Measurements from ENCODE around the gene SERINC2. TPM values are rescaled to one million over a fixed set of nuclear protein-coding genes. Genes with fewer than 3 reads are reported as not detected.
"Not testable (repeated sequence)": the region's sequence is repeated elsewhere in the genome, so short reads cannot be mapped to it uniquely, and the experiment has no call there.

The SERINC2 gene
- total RNA-seq, 3 donors from 2014 or later: 0.13 to 0.35 (median 0.18) TPM

DNA sequence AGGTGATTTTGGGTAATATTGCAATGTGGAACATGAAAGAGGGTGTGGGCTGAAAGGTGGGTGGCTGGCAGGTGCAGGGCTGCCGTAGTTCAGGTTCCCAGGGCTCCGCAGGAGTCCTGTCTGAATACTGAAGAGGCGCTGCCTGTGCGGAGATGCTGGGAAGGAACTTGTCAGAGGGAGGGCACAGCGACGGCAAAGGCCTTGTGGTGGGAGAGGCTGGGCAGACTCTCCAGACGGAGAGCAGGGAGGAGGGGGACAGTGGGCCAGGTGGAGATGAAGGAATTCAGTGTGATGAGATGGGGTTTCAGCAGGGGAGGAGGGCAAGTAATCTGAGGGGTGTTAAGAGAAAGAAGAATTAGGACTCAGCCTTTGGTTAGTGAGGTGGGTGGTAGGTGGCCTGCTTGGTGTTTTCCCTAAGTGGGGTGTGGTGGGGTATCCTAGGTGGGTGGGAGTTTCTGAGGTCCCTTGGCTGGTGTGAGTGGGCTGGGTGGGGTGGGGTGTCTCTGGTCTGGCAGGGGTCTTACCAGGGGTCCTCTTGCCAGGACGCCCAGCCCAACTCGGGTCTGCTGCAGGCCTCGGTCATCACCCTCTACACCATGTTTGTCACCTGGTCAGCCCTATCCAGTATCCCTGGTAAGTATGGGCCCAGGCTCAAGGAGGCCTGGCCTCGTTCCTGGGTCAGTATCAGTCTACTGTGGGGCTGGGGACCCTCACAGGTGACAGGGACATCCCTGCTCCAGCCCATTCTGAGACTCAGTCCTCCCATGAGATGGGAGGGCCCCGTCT is 15.6 kb downstream of the SERINC2 start:
- Mint-ChIP-seq H3K4me1 (ENCODE audit: low read depth) (no peaks in the 10 kb centered on the region), H3K4me3 (no peak overlapping the region), H3K27me3 (ENCODE audit: low read depth) (peaks cover 13% of the 10 kb centered on the region), H3K9me3 (no peaks in the 10 kb centered on the region), H3K36me3 (ENCODE audit: insufficient read depth) (no peaks in the 10 kb centered on the region)
- ATAC-seq (no peak), DNase-seq (no peak)

DNA sequence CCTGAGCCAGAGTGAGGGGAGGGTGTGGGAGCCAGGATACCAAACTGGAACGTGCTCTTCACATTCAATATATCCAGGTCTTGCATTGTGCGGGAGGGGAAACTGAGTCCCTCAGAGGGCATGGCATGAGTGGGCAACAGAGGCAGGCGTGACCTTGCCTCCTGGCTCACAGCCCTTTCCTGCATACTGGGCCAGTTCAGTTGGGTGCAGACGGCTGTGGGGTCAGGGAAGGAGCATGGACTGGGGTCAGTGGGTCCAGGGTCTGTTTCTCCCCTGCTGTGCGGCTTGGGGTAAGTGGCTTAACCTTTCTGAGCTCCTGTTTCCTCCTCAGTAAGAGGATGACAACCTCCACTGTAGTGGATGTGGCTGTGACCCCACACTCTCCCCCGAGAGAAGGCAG is 16.6 kb downstream of the SERINC2 start:
- Mint-ChIP-seq H3K36me3 (ENCODE audit: insufficient read depth) (no peaks in the 10 kb centered on the region), H3K9me3 (no peaks in the 10 kb centered on the region), H3K27me3 (ENCODE audit: low read depth) (peaks cover 5% of the 10 kb centered on the region), H3K4me3 (no peak overlapping the region), H3K4me1 (ENCODE audit: low read depth) (no peaks in the 10 kb centered on the region)
- ATAC-seq: no peak
- no peak for DNase-seq

DNA sequence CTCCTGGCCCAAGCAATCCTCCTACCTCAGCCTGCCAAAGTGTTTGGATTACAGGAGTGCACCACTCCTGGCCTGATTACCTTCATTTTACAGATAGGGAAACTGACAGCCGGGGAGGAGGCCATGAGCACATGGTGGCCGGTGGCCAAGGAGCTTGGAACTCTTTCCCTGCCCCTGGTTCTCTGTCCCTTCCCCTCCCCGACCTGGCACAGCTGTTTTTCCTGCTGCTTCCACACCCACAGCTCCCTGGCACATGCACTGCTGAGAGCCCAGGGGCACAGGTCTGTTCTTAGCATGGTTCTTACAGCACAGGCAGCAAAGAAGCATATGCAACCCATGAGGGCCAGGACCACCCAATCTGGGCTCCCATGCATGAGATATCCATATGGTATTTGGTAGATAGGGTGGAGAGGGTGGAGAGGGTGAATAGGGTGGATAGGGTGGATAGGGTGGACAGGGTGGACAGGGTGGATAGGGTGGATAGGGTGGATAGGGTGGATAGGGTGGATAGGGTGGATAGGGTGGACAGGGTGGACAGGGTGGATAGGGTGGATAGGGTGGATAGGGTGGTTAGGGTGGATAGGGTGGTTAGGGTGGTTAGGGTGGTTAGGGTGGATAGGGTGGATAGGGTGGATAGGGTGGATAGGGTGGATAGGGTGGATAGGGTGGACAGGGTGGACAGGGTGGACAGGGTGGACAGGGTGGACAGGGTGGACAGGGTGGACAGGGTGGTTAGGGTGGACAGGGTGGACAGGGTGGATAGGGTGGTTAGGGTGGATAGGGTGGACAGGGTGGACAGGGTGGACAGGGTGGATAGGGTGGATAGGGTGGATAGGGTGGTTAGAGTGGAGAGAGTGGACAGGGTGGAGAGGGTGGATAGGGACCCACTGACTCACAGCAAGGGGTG is 18.6 kb downstream of the SERINC2 start:
- DNase-seq; H3K36me3 Mint-ChIP-seq (ENCODE audit: insufficient read depth); H3K4me3 Mint-ChIP-seq; H3K27me3 Mint-ChIP-seq (ENCODE audit: low read depth); ATAC-seq; H3K4me1 Mint-ChIP-seq (ENCODE audit: low read depth); H3K9me3 Mint-ChIP-seq: not testable (repeated sequence)

DNA sequence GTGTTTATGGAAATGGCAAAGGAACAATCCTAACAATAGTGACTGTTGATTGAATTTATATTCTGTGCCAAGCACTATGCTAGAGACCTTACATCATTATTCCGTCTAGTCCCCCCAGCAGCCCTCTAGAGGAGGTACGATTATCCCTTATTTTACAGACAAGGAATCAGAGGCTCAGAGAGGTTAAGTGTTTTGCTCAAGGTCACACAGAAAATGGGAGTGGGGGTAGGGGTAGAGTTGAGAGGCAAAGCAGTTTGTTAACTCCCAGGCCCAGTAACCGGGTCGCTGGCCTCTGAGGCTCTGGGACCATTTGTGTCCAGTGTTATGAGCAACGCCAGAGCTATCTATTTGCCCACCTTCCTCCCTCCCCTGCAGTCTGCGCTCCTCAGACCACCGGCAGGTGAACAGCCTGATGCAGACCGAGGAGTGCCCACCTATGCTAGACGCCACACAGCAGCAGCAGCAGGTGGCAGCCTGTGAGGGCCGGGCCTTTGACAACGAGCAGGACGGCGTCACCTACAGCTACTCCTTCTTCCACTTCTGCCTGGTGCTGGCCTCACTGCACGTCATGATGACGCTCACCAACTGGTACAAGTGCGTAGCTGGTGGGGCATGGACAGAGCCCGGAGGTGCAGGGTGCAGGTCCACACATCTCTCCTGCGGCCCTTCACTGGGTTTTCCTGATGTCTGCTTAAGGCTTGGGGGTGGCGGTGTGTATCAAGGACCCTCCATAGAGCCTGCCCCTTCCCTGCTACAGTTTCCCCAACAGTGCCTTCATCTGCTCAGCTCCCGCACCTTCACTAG is 19.8 kb downstream of the SERINC2 start:
- peak in 1 of 2 donors; percentile 7 for ATAC-seq
- no peaks in the 10 kb centered on the region for H3K27me3 Mint-ChIP-seq (ENCODE audit: low read depth)
- DNase-seq: no peak
- no peak overlapping the region for H3K4me3 Mint-ChIP-seq
- H3K9me3 Mint-ChIP-seq: no peaks in the 10 kb centered on the region
- H3K4me1 Mint-ChIP-seq (ENCODE audit: low read depth): no peaks in the 10 kb centered on the region
- H3K36me3 Mint-ChIP-seq (ENCODE audit: insufficient read depth): no peaks in the 10 kb centered on the region

DNA sequence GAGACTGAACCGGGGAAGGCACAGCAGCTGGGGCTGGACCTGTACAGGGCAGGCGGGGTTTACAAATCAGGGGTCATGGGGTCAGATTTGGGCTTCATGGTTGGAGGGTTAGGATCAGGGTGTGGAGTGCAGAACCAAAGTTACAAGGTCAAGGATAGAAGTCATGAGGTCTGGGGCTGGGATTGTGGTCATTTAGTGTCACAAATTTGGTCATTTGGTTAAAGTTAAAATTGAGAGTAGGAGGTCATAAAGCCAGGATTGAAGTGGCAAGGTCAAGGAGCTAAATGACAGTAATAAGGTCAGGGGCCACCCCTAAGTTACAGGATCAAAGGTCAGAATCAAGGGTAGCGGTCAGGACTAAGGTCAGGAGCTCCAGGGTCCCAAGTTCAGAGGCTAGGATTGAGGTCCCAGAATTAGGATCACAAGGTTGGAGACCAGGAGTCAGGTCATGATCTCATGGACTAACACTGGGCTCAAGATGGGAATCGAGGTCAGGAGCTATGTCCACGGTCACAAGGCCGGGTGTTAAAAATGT is 20.4 kb downstream of the SERINC2 start:
- no peak for ATAC-seq
- H3K4me1 Mint-ChIP-seq (ENCODE audit: low read depth): no peaks in the 10 kb centered on the region
- no peaks in the 10 kb centered on the region for H3K27me3 Mint-ChIP-seq (ENCODE audit: low read depth)
- H3K36me3 Mint-ChIP-seq (ENCODE audit: insufficient read depth): no peaks in the 10 kb centered on the region
- no peak for DNase-seq
- H3K4me3 Mint-ChIP-seq: no peak overlapping the region
- H3K9me3 Mint-ChIP-seq: no peaks in the 10 kb centered on the region

DNA sequence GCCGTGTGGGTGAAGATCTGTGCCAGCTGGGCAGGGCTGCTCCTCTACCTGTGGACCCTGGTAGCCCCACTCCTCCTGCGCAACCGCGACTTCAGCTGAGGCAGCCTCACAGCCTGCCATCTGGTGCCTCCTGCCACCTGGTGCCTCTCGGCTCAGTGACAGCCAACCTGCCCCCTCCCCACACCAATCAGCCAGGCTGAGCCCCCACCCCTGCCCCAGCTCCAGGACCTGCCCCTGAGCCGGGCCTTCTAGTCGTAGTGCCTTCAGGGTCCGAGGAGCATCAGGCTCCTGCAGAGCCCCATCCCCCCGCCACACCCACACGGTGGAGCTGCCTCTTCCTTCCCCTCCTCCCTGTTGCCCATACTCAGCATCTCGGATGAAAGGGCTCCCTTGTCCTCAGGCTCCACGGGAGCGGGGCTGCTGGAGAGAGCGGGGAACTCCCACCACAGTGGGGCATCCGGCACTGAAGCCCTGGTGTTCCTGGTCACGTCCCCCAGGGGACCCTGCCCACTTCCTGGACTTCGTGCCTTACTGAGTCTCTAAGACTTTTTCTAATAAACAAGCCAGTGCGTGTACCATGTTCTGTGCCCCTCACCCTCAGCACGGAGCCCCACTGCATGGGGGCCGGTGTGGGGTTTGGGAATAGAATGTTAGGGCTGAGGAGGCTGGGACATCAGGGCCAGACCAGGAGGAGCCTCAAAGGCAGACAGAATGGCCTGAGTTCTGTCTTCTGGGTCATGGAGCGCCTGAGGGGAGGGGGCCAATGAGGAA is 21.3 kb downstream of the SERINC2 start:
- no peak overlapping the region for H3K4me3 Mint-ChIP-seq
- no peaks in the 10 kb centered on the region for H3K9me3 Mint-ChIP-seq
- ATAC-seq: no peak
- no peaks in the 10 kb centered on the region for H3K27me3 Mint-ChIP-seq (ENCODE audit: low read depth)
- DNase-seq: no peak
- no peaks in the 10 kb centered on the region for H3K36me3 Mint-ChIP-seq (ENCODE audit: insufficient read depth)
- no peaks in the 10 kb centered on the region for H3K4me1 Mint-ChIP-seq (ENCODE audit: low read depth)

DNA sequence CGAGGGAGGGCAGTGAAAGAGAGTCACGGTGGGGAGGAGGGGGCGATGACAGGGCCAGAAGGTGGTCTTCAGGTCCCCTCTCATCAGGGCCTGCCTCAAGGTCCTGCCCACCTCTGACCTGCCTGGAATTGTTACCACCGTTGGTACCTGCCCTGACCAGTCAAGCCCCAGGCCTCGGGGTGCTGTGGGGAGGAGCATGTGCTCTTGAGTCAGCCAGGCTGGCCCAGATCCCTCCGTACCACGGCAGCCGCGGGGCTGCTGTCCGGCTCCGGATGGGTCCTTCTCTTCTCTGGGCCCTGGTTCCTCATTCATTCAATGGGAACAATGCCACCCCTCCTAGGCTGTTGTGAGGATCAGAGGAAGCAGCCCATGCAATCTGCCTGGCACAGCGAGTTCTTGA is 22.0 kb downstream of the SERINC2 start:
- H3K4me3 Mint-ChIP-seq: no peak overlapping the region
- ATAC-seq (no peak), DNase-seq (no peak)
- H3K36me3 Mint-ChIP-seq (ENCODE audit: insufficient read depth): no peaks in the 10 kb centered on the region
- no peaks in the 10 kb centered on the region for H3K27me3 Mint-ChIP-seq (ENCODE audit: low read depth)
- H3K4me1 Mint-ChIP-seq (ENCODE audit: low read depth): no peaks in the 10 kb centered on the region
- H3K9me3 Mint-ChIP-seq: no peaks in the 10 kb centered on the region

DNA sequence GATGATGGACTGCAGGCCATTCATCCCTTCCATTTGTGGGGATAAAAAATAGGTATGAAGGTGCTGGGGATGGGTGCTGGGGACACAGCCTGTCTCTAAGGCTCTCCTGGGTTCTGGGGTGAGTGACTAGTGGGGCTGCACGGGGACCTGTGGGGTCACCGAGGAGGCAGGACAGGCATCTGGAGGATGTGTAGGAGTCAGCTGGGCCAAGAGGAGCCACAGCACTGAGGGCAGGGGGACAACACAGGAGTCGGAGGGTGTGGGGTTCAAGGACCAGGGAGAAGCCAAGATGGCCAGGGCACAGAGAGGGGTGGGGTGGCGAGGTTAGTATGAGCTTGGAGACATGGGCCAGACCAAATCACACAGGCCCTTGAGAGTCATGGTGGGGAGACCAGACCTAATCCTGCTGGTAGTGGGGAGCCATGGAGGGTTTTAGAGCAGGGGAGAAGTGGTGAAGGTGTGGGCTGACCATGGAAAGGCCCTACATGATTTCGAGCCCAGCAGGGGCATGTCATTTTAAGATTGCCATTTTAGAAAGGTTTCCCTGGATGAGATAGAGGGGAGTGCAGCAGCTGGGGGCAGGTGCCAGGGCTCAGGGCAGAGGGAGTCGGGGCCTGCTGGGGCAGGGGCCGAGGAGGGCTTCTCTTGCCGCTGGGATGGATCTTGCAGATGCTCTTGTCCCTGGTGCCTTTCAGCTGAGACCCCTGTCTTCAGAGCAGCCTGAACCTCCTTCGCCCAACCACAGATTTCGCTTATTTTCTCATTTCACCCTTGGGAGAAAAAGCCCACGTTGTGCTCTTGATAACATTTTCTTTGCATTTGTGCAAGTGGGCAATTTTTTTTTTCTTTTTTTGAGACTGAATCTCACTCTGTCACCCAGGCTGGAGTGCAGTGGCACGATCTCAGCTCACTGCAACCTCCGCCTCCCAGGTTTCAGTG is 22.7 kb downstream of the SERINC2 start:
- no peaks in the 10 kb centered on the region for H3K4me1 Mint-ChIP-seq (ENCODE audit: low read depth)
- H3K27me3 Mint-ChIP-seq (ENCODE audit: low read depth): no peaks in the 10 kb centered on the region
- DNase-seq (no peak), ATAC-seq (no peak)
- no peak overlapping the region for H3K4me3 Mint-ChIP-seq
- H3K9me3 Mint-ChIP-seq: no peaks in the 10 kb centered on the region
- no peaks in the 10 kb centered on the region for H3K36me3 Mint-ChIP-seq (ENCODE audit: insufficient read depth)

DNA sequence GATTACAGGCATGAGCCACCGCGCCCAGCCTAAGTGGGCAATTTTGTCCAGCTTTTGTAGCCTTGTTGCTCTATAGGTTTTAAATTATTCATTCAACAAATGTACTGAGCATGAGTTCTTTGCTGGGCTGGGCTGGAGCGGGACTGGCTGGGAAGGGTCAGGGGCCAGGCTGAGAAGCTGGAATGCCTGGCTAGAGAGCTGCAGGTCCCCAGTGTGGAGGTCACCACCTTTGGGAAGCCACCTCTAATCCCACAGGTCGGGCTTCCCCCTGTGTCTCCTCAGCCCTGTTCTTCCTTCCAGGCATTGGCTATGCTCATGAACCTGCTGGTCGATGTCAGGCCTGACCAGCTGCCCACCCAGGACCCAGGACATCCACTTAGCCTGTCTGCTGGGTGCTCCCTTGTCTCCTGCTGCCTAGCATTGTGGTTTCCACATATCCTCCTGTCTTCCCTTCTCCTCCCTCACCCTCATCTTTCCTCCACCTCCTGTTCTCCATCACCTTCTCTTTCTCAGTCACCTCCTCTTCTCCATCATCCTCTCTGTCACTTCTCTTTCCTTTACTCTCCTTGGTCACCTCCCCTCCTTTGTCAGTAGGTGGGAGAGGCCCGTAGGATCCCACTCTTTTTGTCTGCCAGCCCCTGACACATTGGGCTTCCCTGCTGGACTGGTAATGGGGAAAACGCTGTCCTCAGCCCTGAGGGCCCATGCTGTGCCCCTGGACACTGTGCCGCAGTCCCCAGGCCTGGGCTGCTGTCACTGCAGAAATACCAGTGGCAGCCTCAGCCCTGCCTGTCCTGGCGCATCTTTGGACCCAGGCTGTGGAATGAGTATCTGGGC is 23.8 kb downstream of the SERINC2 start:
- ATAC-seq: no peak

DNA sequence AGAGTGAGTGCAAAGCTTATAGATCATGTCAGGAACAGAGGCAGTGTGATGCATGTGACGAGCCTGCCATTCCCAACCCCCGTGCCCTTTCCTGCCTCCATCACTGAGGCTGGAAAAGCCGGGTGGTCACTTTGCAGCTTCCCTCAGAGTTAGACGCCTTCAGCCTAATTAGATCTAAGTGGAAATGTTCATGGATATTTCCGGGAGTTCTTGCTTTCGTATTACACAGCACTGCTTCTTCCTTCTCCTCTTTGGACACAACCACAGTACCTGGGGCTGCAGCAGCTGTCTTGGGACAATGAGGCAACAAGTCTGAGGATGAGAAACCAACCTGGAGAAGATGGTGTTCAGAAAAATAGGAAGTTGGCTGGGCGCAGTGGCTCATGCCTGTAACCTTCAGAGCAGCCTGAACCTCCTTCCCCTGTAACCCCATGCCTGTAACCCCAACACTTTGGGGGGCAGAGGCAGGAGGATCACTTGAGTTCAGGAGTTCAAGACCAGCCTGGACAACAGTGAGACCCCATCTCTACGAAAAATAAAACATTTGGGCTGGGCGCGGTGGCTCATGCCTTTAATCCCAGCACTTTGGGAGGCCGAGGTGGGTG is 24.5 kb downstream of the SERINC2 start:
- no peak for DNase-seq
- H3K9me3 Mint-ChIP-seq: no peaks in the 10 kb centered on the region
- H3K36me3 Mint-ChIP-seq (ENCODE audit: insufficient read depth): no peaks in the 10 kb centered on the region
- ATAC-seq: no peak
- no peaks in the 10 kb centered on the region for H3K4me1 Mint-ChIP-seq (ENCODE audit: low read depth)
- no peak overlapping the region for H3K4me3 Mint-ChIP-seq
- no peaks in the 10 kb centered on the region for H3K27me3 Mint-ChIP-seq (ENCODE audit: low read depth)

More for the DNA sequence above, 23.8 kb downstream of the SERINC2 start:
- no peak for DNase-seq
- Mint-ChIP-seq H3K4me3 (no peak overlapping the region), H3K9me3 (no peaks in the 10 kb centered on the region), H3K36me3 (ENCODE audit: insufficient read depth) (no peaks in the 10 kb centered on the region), H3K4me1 (ENCODE audit: low read depth) (no peaks in the 10 kb centered on the region), H3K27me3 (ENCODE audit: low read depth) (no peaks in the 10 kb centered on the region)

DNA sequence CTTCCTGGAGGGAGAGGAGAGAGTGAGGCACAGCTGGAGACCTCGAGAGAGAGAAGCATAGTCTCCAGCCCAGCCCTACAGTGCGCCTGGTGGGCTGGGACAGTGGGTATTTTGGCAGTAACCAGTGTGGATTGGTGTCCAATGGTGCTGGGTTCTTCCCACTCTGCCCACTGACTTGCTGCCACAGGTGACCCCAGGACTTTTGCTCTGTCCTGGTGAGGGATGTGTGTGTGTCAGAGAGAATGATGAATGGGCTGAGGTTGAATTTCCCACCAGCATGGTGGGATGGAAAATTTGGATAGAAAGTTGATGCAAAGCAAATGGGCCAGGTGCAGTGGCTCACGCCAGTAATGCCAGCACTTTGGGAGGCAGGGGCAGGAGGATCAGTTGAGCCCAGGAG is 26.3 kb downstream of the SERINC2 start:
- Mint-ChIP-seq H3K9me3 (peaks cover 5% of the 10 kb centered on the region), H3K4me1 (ENCODE audit: low read depth) (no peaks in the 10 kb centered on the region), H3K4me3 (no peak overlapping the region), H3K36me3 (ENCODE audit: insufficient read depth) (no peaks in the 10 kb centered on the region), H3K27me3 (ENCODE audit: low read depth) (no peaks in the 10 kb centered on the region)
- no peak for DNase-seq
- ATAC-seq: no peak

DNA sequence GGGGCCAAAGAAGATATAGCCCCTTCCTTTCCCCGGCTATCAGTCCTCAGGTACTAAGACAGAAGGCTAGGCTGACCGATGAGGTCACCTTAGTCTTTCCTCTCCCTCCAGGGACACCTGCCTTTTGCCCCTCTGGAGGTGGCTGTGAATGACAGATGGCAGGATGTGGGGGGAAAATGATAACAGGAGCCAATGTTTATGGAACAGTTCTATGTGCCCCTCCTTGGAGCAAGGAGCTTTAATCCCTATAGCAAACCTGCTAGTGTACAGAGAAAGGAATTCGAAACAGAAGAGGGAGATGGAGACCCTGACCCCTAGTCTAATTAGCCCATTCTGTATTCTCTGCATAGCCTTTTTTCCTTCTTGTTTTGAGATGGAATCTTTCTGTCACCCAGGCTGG is 28.1 kb downstream of the SERINC2 start:
- Mint-ChIP-seq H3K9me3 (peaks cover 5% of the 10 kb centered on the region), H3K4me3 (no peak overlapping the region), H3K36me3 (ENCODE audit: insufficient read depth) (no peaks in the 10 kb centered on the region), H3K4me1 (ENCODE audit: low read depth) (no peaks in the 10 kb centered on the region), H3K27me3 (ENCODE audit: low read depth) (no peaks in the 10 kb centered on the region)
- ATAC-seq (no peak), DNase-seq (no peak)
